Measurements from ENCODE around the gene ADGRF1. TPM values are rescaled to one million over a fixed set of nuclear protein-coding genes. Genes with fewer than 3 reads are reported as not detected.

The ADGRF1 gene
- total RNA-seq, 1 experiment from 2014 or later = 39.6 TPM

- Histone ChIP-seq H3K4me1 (ENCODE audit: control insufficient read depth in 1 of 2, insufficient read depth in 2 of 2, low read length in 2 of 2) (no peaks in the 10 kb centered on the region), H3K9ac (ENCODE audit: low read length) (no peak overlapping the region), H3K27me3 (ENCODE audit: insufficient read depth, low read length) (no peaks in the 10 kb centered on the region), H3K4me3 (replicated peaks in 1 of 2; ENCODE audit: low read depth in 1 of 2, low read length in 2 of 2) (no peak overlapping the region), H4K20me1 (ENCODE audit: insufficient read depth) (no peaks in the 10 kb centered on the region), H3K79me2 (ENCODE audit: insufficient read depth, low read length) (no peaks in the 10 kb centered on the region), H3K36me3 (ENCODE audit: control insufficient read depth in 1 of 2, insufficient read depth in 2 of 2, low read length in 2 of 2) (no peaks in the 10 kb centered on the region), H2AFZ (ENCODE audit: low read depth, low read length, poor library complexity, severe bottlenecking) (no peak overlapping the region), H3K9me2 (ENCODE audit: insufficient read depth) (no peaks in the 10 kb centered on the region), H3K9me3 (ENCODE audit: control insufficient read depth in 1 of 2, insufficient read depth in 1 of 2, low read depth in 1 of 2, low read length in 2 of 2) (no peaks in the 10 kb centered on the region), H3K4me2 (ENCODE audit: low read length) (no peak overlapping the region), H3K27ac (ENCODE audit: low read depth, low read length) (no peak overlapping the region)
- RAD21 ChIA-PET (ENCODE audit: low non-redundant PET in 1 of 2, low total read pairs in 2 of 2, uncharacterized antibody in 2 of 2, unreplicated experiment in 2 of 2) = no interaction called here
- BruUV-seq (replicated peaks) = no TSS peak
- ATAC-seq (no peak), DNase-seq (ENCODE audit: low read depth, low spot score) (no peak)
- TF ChIP-seq EGR1 (IDR thresholded peaks at IDR 0.05; ENCODE audit: low read depth) = no peak
- TF ChIP-seq MAX (IDR thresholded peaks at IDR 0.05) = no peak
- TF ChIP-seq SP1 (IDR thresholded peaks at IDR 0.05; ENCODE audit: low read depth) = no peak
- no peak for TF ChIP-seq YY1 (IDR thresholded peaks at IDR 0.05; ENCODE audit: extremely low read depth, insufficient replicate concordance, low read depth, low read length)
- CTCF ChIA-PET = no interaction called here
- intact Hi-C loops (cut with micrococcal nuclease) = no loop called here
- POLR2A ChIA-PET = no interaction called here
These were observed 24.3 kb upstream of the ADGRF1 start for GRCh38 chr6:47066418-47066817.

DNA sequence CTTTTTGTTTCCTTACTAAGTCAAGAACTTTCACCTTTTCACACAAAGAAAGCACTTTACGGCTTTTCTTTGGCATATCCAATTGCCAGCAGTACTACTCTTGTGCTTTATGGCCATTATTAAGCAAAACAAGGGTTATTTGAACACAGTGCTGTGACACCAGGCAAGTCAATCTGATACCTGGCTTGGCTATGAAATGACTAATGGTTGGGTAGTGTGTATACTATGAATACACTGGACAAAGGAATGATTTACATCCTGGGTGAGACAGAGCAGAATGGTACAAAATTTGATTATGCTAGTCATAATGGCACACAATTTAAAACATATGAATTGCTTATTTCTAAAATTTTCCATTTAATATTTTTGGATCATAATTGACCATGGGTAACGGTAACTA is 22.1 kb upstream of the ADGRF1 start:
- Histone ChIP-seq H3K4me2 (ENCODE audit: low read length) (no peak overlapping the region), H3K27ac (ENCODE audit: low read depth, low read length) (no peak overlapping the region), H3K9ac (ENCODE audit: low read length) (no peak overlapping the region), H3K79me2 (ENCODE audit: insufficient read depth, low read length) (no peaks in the 10 kb centered on the region), H3K4me1 (ENCODE audit: control insufficient read depth in 1 of 2, insufficient read depth in 2 of 2, low read length in 2 of 2) (peaks cover 0 to 5% of the 10 kb centered on the region in 2 experiments; a peak in 1 of 4 replicates), H2AFZ (ENCODE audit: low read depth, low read length, poor library complexity, severe bottlenecking) (no peak overlapping the region), H4K20me1 (ENCODE audit: insufficient read depth) (no peaks in the 10 kb centered on the region), H3K36me3 (ENCODE audit: control insufficient read depth in 1 of 2, insufficient read depth in 2 of 2, low read length in 2 of 2) (no peaks in the 10 kb centered on the region), H3K27me3 (ENCODE audit: insufficient read depth, low read length) (no peaks in the 10 kb centered on the region), H3K9me3 (ENCODE audit: control insufficient read depth in 1 of 2, insufficient read depth in 1 of 2, low read depth in 1 of 2, low read length in 2 of 2) (no peaks in the 10 kb centered on the region), H3K4me3 (replicated peaks in 1 of 2; ENCODE audit: low read depth in 1 of 2, low read length in 2 of 2) (no peak overlapping the region), H3K9me2 (ENCODE audit: insufficient read depth) (no peaks in the 10 kb centered on the region)
- no peak for DNase-seq (ENCODE audit: low read depth, low spot score)
- ATAC-seq = no peak
- no TSS peak for BruUV-seq (replicated peaks)
- RAD21 ChIA-PET (ENCODE audit: low non-redundant PET in 1 of 2, low total read pairs in 2 of 2, uncharacterized antibody in 2 of 2, unreplicated experiment in 2 of 2) = no interaction called here
- TF ChIP-seq ZFX (IDR thresholded peaks at IDR 0.05) = no peak
- TF ChIP-seq, protein P1, sequence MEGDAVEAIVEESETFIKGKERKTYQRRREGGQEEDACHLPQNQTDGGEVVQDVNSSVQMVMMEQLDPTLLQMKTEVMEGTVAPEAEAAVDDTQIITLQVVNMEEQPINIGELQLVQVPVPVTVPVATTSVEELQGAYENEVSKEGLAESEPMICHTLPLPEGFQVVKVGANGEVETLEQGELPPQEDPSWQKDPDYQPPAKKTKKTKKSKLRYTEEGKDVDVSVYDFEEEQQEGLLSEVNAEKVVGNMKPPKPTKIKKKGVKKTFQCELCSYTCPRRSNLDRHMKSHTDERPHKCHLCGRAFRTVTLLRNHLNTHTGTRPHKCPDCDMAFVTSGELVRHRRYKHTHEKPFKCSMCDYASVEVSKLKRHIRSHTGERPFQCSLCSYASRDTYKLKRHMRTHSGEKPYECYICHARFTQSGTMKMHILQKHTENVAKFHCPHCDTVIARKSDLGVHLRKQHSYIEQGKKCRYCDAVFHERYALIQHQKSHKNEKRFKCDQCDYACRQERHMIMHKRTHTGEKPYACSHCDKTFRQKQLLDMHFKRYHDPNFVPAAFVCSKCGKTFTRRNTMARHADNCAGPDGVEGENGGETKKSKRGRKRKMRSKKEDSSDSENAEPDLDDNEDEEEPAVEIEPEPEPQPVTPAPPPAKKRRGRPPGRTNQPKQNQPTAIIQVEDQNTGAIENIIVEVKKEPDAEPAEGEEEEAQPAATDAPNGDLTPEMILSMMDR (IDR thresholded peaks at IDR 0.05 in 2 of 3, conservative IDR thresholded peaks at IDR 0.05 in 1 of 3; ENCODE audit: borderline replicate concordance in 1 of 3, insufficient read depth in 1 of 3, low read depth in 2 of 3, low read length in 2 of 3) = no peak
- TF ChIP-seq JUND (IDR thresholded peaks at IDR 0.05) = no peak
- no peak for TF ChIP-seq SIN3A (IDR thresholded peaks at IDR 0.05; ENCODE audit: low read depth)
- no peak for TF ChIP-seq POLR2AphosphoS5 (IDR thresholded peaks at IDR 0.05; ENCODE audit: low read depth, low read length)
- TF ChIP-seq EGR1 (IDR thresholded peaks at IDR 0.05; ENCODE audit: low read depth) = no peak
- TF ChIP-seq EZH2 (IDR thresholded peaks at IDR 0.05) = no peak
- TF ChIP-seq SRF (IDR thresholded peaks at IDR 0.05; ENCODE audit: low read depth) = no peak
- TF ChIP-seq FOSL1 (IDR thresholded peaks at IDR 0.05; ENCODE audit: low read depth) = no peak
- TF ChIP-seq MAX (IDR thresholded peaks at IDR 0.05) = no peak
- no peak for TF ChIP-seq YY1 (IDR thresholded peaks at IDR 0.05; ENCODE audit: extremely low read depth, insufficient replicate concordance, low read depth, low read length)
- TF ChIP-seq CEBPB (IDR thresholded peaks at IDR 0.05; ENCODE audit: low read depth) = no peak
- TF ChIP-seq ZNF274 (IDR thresholded peaks at IDR 0.05; ENCODE audit: low read depth, low read length) = no peak
- CTCF ChIA-PET = no interaction called here
- POLR2A ChIA-PET = no interaction called here
- intact Hi-C loops (cut with micrococcal nuclease) = no loop called here
